ENCODE measurements around the gene PCDHA8.

DNA sequence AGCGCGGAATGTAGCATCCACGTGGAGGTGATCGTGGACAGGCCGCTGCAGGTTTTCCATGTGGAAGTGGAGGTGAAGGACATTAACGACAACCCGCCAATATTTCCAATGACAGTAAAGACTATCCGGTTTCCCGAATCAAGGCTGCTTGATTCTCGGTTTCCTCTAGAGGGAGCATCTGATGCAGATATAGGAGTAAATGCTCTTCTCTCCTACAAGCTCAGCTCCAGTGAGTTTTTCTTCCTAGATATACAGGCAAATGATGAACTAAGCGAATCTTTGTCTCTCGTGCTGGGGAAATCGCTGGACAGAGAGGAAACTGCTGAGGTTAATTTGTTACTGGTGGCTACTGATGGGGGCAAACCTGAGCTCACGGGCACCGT lies 45.7 kb upstream of the PCDHA8 start:
- TF ChIP-seq POLR2A (IDR thresholded peaks at IDR 0.05; ENCODE audit: low read depth, low read length) = no peak
- no peak for TF ChIP-seq POLR2AphosphoS5 (IDR thresholded peaks at IDR 0.05; ENCODE audit: low read depth, low read length)
